Smooth muscle cell (in vitro differentiated cells): ENCODE measurements around the gene HACD2. TPM values are rescaled to one million over a fixed set of nuclear protein-coding genes. Genes with fewer than 3 reads are reported as not detected.

Experiments
- DNase-seq: peaks from one replicate; lab custom pipeline; 2025; ENCODE audit not compliant: unreplicated experiment; lab: John Stamatoyannopoulos, UW
- H2AFZ ChIP-seq: fragments of 200-600 bp; sonication (generic); 2 replicates; pipeline ENCODE4 v1.6.0; 2016; ENCODE audit warnings: antibody characterized with exemption, low read depth, mild to moderate bottlenecking
- H3F3A ChIP-seq: fragments of 200-600 bp; sonication (generic); 2 replicates; pipeline ENCODE4 v1.6.0; 2017; ENCODE audit warnings: antibody characterized with exemption, low read depth
- H3K27ac ChIP-seq: fragments of 200-600 bp; sonication (generic); 2 replicates; pipeline ENCODE4 v1.5.1; 2016; ENCODE audit warnings: low read depth, mild to moderate bottlenecking
- H3K27me3 ChIP-seq: fragments of 200-600 bp; sonication (generic); 2 replicates; pipeline ENCODE4 v1.6.1; 2016; ENCODE audit warnings: low read depth, mild to moderate bottlenecking
- H3K36me3 ChIP-seq: fragments of 200-600 bp; sonication (generic); 2 replicates; pipeline ENCODE4 v1.5.1; 2016; ENCODE audit warnings: low read depth
- H3K4me1 ChIP-seq: fragments of 200-600 bp; sonication (generic); 2 replicates; pipeline ENCODE4 v1.5.1; 2016; ENCODE audit warnings: low read depth
- H3K4me2 ChIP-seq: fragments of 200-600 bp; sonication (generic); 2 replicates; pipeline ENCODE4 v1.6.0; 2016; ENCODE audit warnings: mild to moderate bottlenecking
- H3K4me3 ChIP-seq: fragments of 200-600 bp; sonication (generic); 2 replicates; pipeline ENCODE4 v1.5.1; 2016; ENCODE audit warnings: mild to moderate bottlenecking
- H3K79me2 ChIP-seq: fragments of 200-600 bp; sonication (generic); 2 replicates; pipeline ENCODE4 v1.6.0; 2016; ENCODE audit warnings: low read depth, mild to moderate bottlenecking
- H3K9ac ChIP-seq: fragments of 200-600 bp; sonication (generic); 2 replicates; pipeline ENCODE4 v1.6.0; 2016; ENCODE audit warnings: low read depth
- H3K9me3 ChIP-seq: fragments of 200-600 bp; sonication (generic); replicated peaks from 2 replicates; pipeline ENCODE4 v1.5.1; 2016; ENCODE audit warnings: low read depth
- H4K20me1 ChIP-seq: fragments of 200-600 bp; sonication (generic); 2 replicates; pipeline ENCODE4 v1.6.0; 2016; ENCODE audit warnings: low read depth
- WGBS: methylation state at CpG from one replicate; pipeline ENCODE4 v1.1.7; 2016; ENCODE audit warnings: low lambda C conversion rate; 5-methylcytosine and 5-hydroxymethylcytosine counted together
- polyA plus RNA-seq: library from polyadenylated mRNA; unstranded; fragments of >200 nt; fragmentation: Nextera tagmentation; extraction: Ambion mirVana; gene quantifications from 2 replicates; pipeline ENCODE4 v1.2.1, GENCODE V29; 2016
- total RNA-seq: library from RNA; depleted of rRNA; stranded (reverse); fragments of >200 nt; gene quantifications from 2 replicates; pipeline ENCODE4 v1.2.3, GENCODE V29; 2014
- TF ChIP-seq, protein P1 (sequence below): fragments of 200-600 bp; sonication (generic); IDR thresholded peaks from 2 replicates; pipeline ENCODE4 v1.5.1; 2017; ENCODE audit warnings: borderline replicate concordance, mild to moderate bottlenecking, antibody characterized with exemption; ENCODE audit not compliant: insufficient read depth, poor library complexity, severe bottlenecking

The HACD2 gene
- total and polyA plus RNA-seq, 2 experiments from 2014 or later, result 9.5 to 28.3 TPM

DNA sequence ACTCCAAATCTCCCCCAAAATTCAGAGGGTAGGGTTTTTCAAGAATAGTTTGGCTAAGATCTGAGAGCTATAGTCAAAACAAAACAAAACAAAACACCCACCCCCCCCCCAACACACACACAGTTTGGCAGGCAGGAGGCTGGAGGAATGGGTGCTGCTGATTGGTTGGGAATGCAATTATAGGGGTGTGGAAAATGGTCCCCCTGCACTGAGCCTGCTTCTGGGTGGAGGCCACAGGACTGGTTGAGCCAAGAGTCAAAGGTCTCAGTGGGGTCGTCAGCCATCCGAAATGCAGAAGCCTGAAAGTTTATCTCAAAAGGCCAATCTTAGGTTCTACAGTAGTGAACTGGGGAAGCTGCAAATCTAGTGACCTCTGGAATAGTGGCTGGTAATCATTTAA, 2.5 kb upstream of the HACD2 start:
- Histone ChIP-seq H3K4me2 (peak overlapping the region; percentile 85), H3K79me2 (peaks cover 28% of the 10 kb centered on the region), H3K4me1 (peaks cover 20% of the 10 kb centered on the region), H3K9me3 (no peaks in the 10 kb centered on the region), H3K27ac (peak overlapping the region; percentile 80), H3K9ac (no peak overlapping the region), H3K4me3 (no peak overlapping the region), H3F3A (no peaks in the 10 kb centered on the region), H4K20me1 (no peaks in the 10 kb centered on the region), H3K27me3 (no peaks in the 10 kb centered on the region), H2AFZ (no peak overlapping the region), H3K36me3 (no peaks in the 10 kb centered on the region)
- TF ChIP-seq, protein P1, sequence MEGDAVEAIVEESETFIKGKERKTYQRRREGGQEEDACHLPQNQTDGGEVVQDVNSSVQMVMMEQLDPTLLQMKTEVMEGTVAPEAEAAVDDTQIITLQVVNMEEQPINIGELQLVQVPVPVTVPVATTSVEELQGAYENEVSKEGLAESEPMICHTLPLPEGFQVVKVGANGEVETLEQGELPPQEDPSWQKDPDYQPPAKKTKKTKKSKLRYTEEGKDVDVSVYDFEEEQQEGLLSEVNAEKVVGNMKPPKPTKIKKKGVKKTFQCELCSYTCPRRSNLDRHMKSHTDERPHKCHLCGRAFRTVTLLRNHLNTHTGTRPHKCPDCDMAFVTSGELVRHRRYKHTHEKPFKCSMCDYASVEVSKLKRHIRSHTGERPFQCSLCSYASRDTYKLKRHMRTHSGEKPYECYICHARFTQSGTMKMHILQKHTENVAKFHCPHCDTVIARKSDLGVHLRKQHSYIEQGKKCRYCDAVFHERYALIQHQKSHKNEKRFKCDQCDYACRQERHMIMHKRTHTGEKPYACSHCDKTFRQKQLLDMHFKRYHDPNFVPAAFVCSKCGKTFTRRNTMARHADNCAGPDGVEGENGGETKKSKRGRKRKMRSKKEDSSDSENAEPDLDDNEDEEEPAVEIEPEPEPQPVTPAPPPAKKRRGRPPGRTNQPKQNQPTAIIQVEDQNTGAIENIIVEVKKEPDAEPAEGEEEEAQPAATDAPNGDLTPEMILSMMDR, result no peak
- 24% methylated on average over 2 of the region's 2 CpGs for WGBS
- no peak for DNase-seq

DNA sequence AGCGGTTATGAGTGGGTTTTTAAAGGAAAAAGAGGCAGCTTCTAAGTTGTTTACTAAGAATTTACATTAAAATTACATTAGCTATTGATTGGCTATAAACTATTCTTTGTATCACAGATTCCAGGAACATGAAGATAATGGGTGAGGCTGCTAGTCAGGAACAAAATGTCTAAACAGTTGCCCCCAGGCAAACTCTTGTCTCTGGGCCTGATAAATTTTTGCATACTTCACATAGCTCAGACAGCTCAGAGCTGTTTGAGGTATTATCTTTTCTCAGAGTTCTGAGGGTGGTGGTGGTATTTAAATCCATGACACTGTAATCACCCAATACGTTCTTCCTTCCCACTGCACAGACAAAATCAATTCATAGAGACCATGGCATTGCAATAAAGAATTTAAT, 2.1 kb upstream of the HACD2 start:
- no peak overlapping the region for H2AFZ ChIP-seq
- no peaks in the 10 kb centered on the region for H3K9me3 ChIP-seq
- peak overlapping the region; percentile 51 for H3K9ac ChIP-seq
- H3K79me2 ChIP-seq, result peaks cover 32% of the 10 kb centered on the region
- peak overlapping the region; percentile 80 for H3K27ac ChIP-seq
- peaks cover 20% of the 10 kb centered on the region for H3K4me1 ChIP-seq
- no peaks in the 10 kb centered on the region for H3F3A ChIP-seq
- peak overlapping the region; percentile 85 for H3K4me2 ChIP-seq
- H4K20me1 ChIP-seq, result no peaks in the 10 kb centered on the region
- H3K4me3 ChIP-seq, result peak overlapping the region; percentile 78
- TF ChIP-seq, protein P1, result no peak
- no peaks in the 10 kb centered on the region for H3K27me3 ChIP-seq
- WGBS, result 30% methylated on average over 2 of the region's 2 CpGs
- no peak for DNase-seq
- H3K36me3 ChIP-seq, result no peaks in the 10 kb centered on the region

DNA sequence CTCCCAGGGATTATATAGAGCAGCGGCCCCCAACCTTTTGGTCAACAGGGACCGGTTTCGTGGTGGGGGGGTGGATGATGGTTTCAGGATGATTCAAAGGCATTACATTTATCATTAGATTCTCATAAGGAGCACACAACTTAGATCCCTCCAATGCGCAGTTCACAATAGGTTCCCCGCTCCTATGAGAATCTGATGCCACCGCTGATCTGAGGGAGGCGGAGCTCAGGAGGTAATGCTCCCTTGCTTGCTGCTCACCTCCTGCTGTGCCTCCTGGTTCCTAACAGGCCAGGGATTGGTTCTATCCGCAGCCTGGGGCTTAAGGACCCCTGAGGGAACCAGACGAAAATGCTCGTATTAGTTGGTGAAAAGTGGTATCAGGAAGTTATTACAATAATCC, 1.3 kb upstream of the HACD2 start:
- Histone ChIP-seq H3K9me3 (no peaks in the 10 kb centered on the region), H3K4me2 (peak overlapping the region; percentile 85), H3K36me3 (no peaks in the 10 kb centered on the region), H3K4me1 (peaks cover 20% of the 10 kb centered on the region), H4K20me1 (no peaks in the 10 kb centered on the region), H3K27ac (peak overlapping the region; percentile 80), H3K79me2 (peaks cover 37% of the 10 kb centered on the region), H3K27me3 (no peaks in the 10 kb centered on the region), H3F3A (no peaks in the 10 kb centered on the region), H2AFZ (peak overlapping the region; percentile 94), H3K4me3 (peak overlapping the region; percentile 78), H3K9ac (peak overlapping the region; percentile 51)
- TF ChIP-seq, protein P1, result no peak
- no peak for DNase-seq
- whole genome bisulfite sequencing, result 3% methylated on average over 10 of the region's 10 CpGs

DNA sequence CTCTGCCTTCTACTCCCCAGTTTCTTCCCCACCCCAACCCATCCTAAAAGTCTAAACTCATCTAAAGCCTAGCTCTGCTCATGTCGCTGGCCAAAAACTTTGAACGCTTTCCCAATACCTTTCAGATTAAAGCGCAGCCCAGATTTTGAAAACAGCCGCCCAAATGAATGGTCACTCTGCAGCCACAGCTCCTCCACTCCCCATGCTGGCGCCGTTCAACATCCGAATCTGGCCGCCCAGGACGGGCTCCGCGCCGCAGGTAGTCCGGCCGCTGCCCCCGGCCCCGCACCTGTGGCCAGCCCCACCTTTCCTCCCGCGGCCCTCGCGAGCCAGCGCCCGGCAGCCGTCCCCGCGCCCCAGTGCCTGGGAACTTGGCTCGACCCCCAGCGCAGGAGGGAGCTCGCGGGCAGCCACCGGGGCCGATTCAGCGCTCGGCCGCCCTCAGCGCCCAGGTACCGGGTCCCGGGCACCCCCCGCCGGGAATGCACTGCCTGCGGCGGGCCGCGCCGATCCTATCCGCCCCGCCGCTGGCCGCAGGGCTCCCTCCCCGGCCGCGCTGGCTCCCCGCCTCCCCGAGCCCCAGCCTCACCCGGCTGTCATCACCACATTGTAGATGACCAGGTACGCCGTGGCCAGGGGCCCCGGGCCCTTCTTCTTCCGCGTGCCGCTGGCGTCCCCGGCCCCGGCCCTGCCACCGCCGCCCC, 417 bp downstream of the HACD2 start:
- Histone ChIP-seq H3K4me3 (peak overlapping the region; percentile 78), H3K27me3 (no peaks in the 10 kb centered on the region), H3K9ac (peak overlapping the region; percentile 42), H3K4me1 (peaks cover 20% of the 10 kb centered on the region), H3K36me3 (no peaks in the 10 kb centered on the region), H3K79me2 (peaks cover 36% of the 10 kb centered on the region), H3K27ac (no peak overlapping the region), H4K20me1 (no peaks in the 10 kb centered on the region), H3K9me3 (no peaks in the 10 kb centered on the region), H3F3A (no peaks in the 10 kb centered on the region), H2AFZ (peak overlapping the region; percentile 54), H3K4me2 (peak overlapping the region; percentile 85)
- TF ChIP-seq, protein P1, result no peak
- WGBS, result 1% methylated on average over 41 of the region's 65 CpGs
- DNase-seq, result no peak
